Neural crest cell (in vitro differentiated cells): ENCODE data around the gene COLEC12. TPM values are rescaled to one million over a fixed set of nuclear protein-coding genes. Genes with fewer than 3 reads are reported as not detected.

Experiments
- DNase-seq: peaks from one replicate; pipeline ENCODE4 v3.0.0; 2021; ENCODE audit warnings: low read depth, mixed read lengths, low spot score
- H3K27ac Mint-ChIP-seq: one replicate; pipeline ENCODE4 v1.8.0; 2021; ENCODE audit warnings: mild to moderate bottlenecking, mixed read lengths; ENCODE audit not compliant: unreplicated experiment
- H3K27me3 Mint-ChIP-seq: 2 replicates; pipeline ENCODE4 v1.8.0; 2021; ENCODE audit warnings: low read depth, mild to moderate bottlenecking, mixed read lengths
- H3K36me3 Mint-ChIP-seq: 2 replicates; pipeline ENCODE4 v1.8.0; 2021; ENCODE audit warnings: low read depth, mild to moderate bottlenecking, mixed read lengths
- H3K4me1 Mint-ChIP-seq: 2 replicates; pipeline ENCODE4 v1.8.0; 2021; ENCODE audit warnings: mixed read lengths
- H3K4me3 Mint-ChIP-seq: one replicate; pipeline ENCODE4 v1.8.0; 2021; ENCODE audit warnings: mild to moderate bottlenecking, mixed read lengths
- H3K9me3 Mint-ChIP-seq: 2 replicates; pipeline ENCODE4 v1.8.0; 2021; ENCODE audit warnings: mixed read lengths
- CTCF ChIP-seq: fragments of 200-600 bp; sonication (generic); conservative IDR thresholded peaks from 2 replicates; pipeline ENCODE4 v1.5.0; 2021; ENCODE audit warnings: antibody characterized with exemption, mild to moderate bottlenecking
- total RNA-seq: library from RNA; stranded (reverse); gene quantifications from 2 replicates; pipeline ENCODE4 v1.2.1, GENCODE V29; 2021

COLEC12 gene
- total RNA-seq, 1 donor from 2014 or later: 1.7 TPM

- TF ChIP-seq CTCF: no peak
- no peak overlapping the region for H3K4me3 Mint-ChIP-seq
- H3K36me3 Mint-ChIP-seq: no peaks in the 10 kb centered on the region
- no peak overlapping the region for H3K27ac Mint-ChIP-seq
- H3K4me1 Mint-ChIP-seq: no peaks in the 10 kb centered on the region
- H3K9me3 Mint-ChIP-seq: no peaks in the 10 kb centered on the region
- DNase-seq: no peak
- H3K27me3 Mint-ChIP-seq: no peaks in the 10 kb centered on the region
Measured at GRCh38 chr18:434410-434809, 66.1 kb downstream of the COLEC12 start.

- no peak overlapping the region for H3K4me3 Mint-ChIP-seq
- H3K27me3 Mint-ChIP-seq: no peaks in the 10 kb centered on the region
- no peaks in the 10 kb centered on the region for H3K36me3 Mint-ChIP-seq
- H3K9me3 Mint-ChIP-seq: no peaks in the 10 kb centered on the region
- TF ChIP-seq CTCF: no peak
- H3K27ac Mint-ChIP-seq: no peak overlapping the region
- H3K4me1 Mint-ChIP-seq: no peaks in the 10 kb centered on the region
- no peak for DNase-seq
Measured at GRCh38 chr18:433960-434359, 66.5 kb downstream of the COLEC12 start.

GRCh38 chr18:433298-433697 is 67.2 kb downstream of the COLEC12 start:
- no peaks in the 10 kb centered on the region for H3K36me3 Mint-ChIP-seq
- no peaks in the 10 kb centered on the region for H3K4me1 Mint-ChIP-seq
- TF ChIP-seq CTCF: no peak
- no peaks in the 10 kb centered on the region for H3K9me3 Mint-ChIP-seq
- H3K27ac Mint-ChIP-seq: no peak overlapping the region
- no peak overlapping the region for H3K4me3 Mint-ChIP-seq
- H3K27me3 Mint-ChIP-seq: no peaks in the 10 kb centered on the region
- DNase-seq: no peak

GRCh38 chr18:432791-433190 is 67.7 kb downstream of the COLEC12 start:
- no peaks in the 10 kb centered on the region for H3K9me3 Mint-ChIP-seq
- H3K4me1 Mint-ChIP-seq: no peaks in the 10 kb centered on the region
- no peak for DNase-seq
- no peaks in the 10 kb centered on the region for H3K27me3 Mint-ChIP-seq
- H3K4me3 Mint-ChIP-seq: no peak overlapping the region
- no peaks in the 10 kb centered on the region for H3K36me3 Mint-ChIP-seq
- no peak for TF ChIP-seq CTCF
- H3K27ac Mint-ChIP-seq: no peak overlapping the region

GRCh38 chr18:429030-429429 is 71.5 kb downstream of the COLEC12 start:
- H3K4me3 Mint-ChIP-seq: no peak overlapping the region
- H3K27me3 Mint-ChIP-seq: no peaks in the 10 kb centered on the region
- H3K9me3 Mint-ChIP-seq: no peaks in the 10 kb centered on the region
- peaks cover 11% of the 10 kb centered on the region for H3K4me1 Mint-ChIP-seq
- H3K36me3 Mint-ChIP-seq: no peaks in the 10 kb centered on the region
- H3K27ac Mint-ChIP-seq: no peak overlapping the region
- no peak for TF ChIP-seq CTCF
- DNase-seq: no peak

GRCh38 chr18:427005-427404 is 73.5 kb downstream of the COLEC12 start:
- TF ChIP-seq CTCF: no peak
- H3K4me3 Mint-ChIP-seq: no peak overlapping the region
- H3K27me3 Mint-ChIP-seq: no peaks in the 10 kb centered on the region
- no peak for DNase-seq
- H3K9me3 Mint-ChIP-seq: no peaks in the 10 kb centered on the region
- H3K27ac Mint-ChIP-seq: no peak overlapping the region
- H3K4me1 Mint-ChIP-seq: peaks cover 11% of the 10 kb centered on the region
- no peaks in the 10 kb centered on the region for H3K36me3 Mint-ChIP-seq
